RWPE2 (cell line): ENCODE measurements around the gene ACSF3.

Experiments used
- ATAC-seq: fragments of 200-7000 bp; cut with Tn5 transposase; 3 replicates; pipeline ENCODE4 v1.9.1; 2021; ENCODE audit warnings: low read depth
- DNase-seq: peaks from one replicate; pipeline ENCODE4 v3.0.0-alpha.2; 2020; ENCODE audit warnings: low spot score
- H3K27ac ChIP-seq: fragments of 450-650 bp; 2 replicates; pipeline ENCODE4 v1.5.1; 2017; ENCODE audit warnings: mild to moderate bottlenecking; ENCODE audit not compliant: poor library complexity, severe bottlenecking
- H3K27me3 ChIP-seq: fragments of 250-450 bp; sonication (Bioruptor Pico); 2 replicates; pipeline ENCODE4 v1.5.1; 2021; ENCODE audit warnings: mild to moderate bottlenecking, moderate library complexity; ENCODE audit not compliant: insufficient read depth, poor library complexity, severe bottlenecking
- H3K36me3 ChIP-seq: fragments of 250-450 bp; sonication (Bioruptor Pico); 2 replicates; pipeline ENCODE4 v1.5.1; 2020; ENCODE audit warnings: low read depth, mild to moderate bottlenecking, moderate library complexity
- H3K4me1 ChIP-seq: fragments of 250-450 bp; sonication (Bioruptor Pico); 2 replicates; pipeline ENCODE4 v1.5.1; 2021; ENCODE audit warnings: mild to moderate bottlenecking, moderate library complexity; ENCODE audit not compliant: insufficient read depth, poor library complexity, severe bottlenecking
- H3K4me3 ChIP-seq: fragments of 250-450 bp; sonication (Bioruptor Pico); 2 replicates; pipeline ENCODE4 v1.5.1; 2021; ENCODE audit warnings: mild to moderate bottlenecking, moderate library complexity; ENCODE audit not compliant: severe bottlenecking
- H3K9me3 ChIP-seq: fragments of 250-450 bp; sonication (Bioruptor Pico); 2 replicates; pipeline ENCODE4 v1.5.1; 2021; ENCODE audit warnings: mild to moderate bottlenecking, moderate library complexity; ENCODE audit not compliant: severe bottlenecking
- CTCF ChIP-seq: fragments of 450-650 bp; IDR thresholded peaks from one replicate; pipeline ENCODE4 v1.5.1; 2017; ENCODE audit warnings: mild to moderate bottlenecking, moderate library complexity; ENCODE audit not compliant: poor library complexity, severe bottlenecking

Gene ACSF3

GRCh38 chr16:89160977-89161701, 67.5 kb downstream of the ACSF3 start:
- Histone ChIP-seq H3K27ac (no peak overlapping the region), H3K4me1 (no peaks in the 10 kb centered on the region), H3K27me3 (no peaks in the 10 kb centered on the region), H3K4me3 (no peak overlapping the region), H3K9me3 (no peaks in the 10 kb centered on the region), H3K36me3 (no peaks in the 10 kb centered on the region)
- no peak for DNase-seq
- ATAC-seq: no peak
- no peak for TF ChIP-seq CTCF

GRCh38 chr16:89161763-89162713, 68.4 kb downstream of the ACSF3 start:
- Histone ChIP-seq H3K4me1 (no peaks in the 10 kb centered on the region), H3K9me3 (no peaks in the 10 kb centered on the region), H3K4me3 (no peak overlapping the region), H3K36me3 (no peaks in the 10 kb centered on the region), H3K27ac (no peak overlapping the region), H3K27me3 (no peaks in the 10 kb centered on the region)
- DNase-seq: no peak
- ATAC-seq: no peak
- no peak for TF ChIP-seq CTCF

DNA sequence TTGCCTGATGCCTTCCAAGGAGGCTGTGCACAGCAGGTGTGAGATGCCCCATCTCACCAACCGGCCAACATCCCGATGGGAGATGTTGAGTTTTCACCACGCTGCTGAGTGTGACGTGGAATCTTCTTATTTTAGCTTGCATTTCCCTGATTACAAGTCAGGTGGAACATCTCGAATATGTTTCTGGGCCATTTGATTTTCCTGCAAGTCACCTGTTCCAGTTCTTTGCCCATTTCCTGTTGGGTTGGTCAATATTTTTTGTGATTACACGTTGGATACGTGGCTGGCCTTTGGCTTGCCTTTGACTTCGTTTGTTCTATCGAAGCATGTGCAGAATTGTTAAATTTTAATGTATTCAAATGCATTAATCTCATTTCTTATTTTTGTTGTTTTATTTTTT, 69.6 kb downstream of the ACSF3 start:
- ATAC-seq (no peak), DNase-seq (no peak)
- no peaks in the 10 kb centered on the region for H3K4me1 ChIP-seq
- H3K27me3 ChIP-seq: no peaks in the 10 kb centered on the region
- TF ChIP-seq CTCF: no peak
- no peak overlapping the region for H3K27ac ChIP-seq
- H3K9me3 ChIP-seq: no peaks in the 10 kb centered on the region
- no peaks in the 10 kb centered on the region for H3K36me3 ChIP-seq
- no peak overlapping the region for H3K4me3 ChIP-seq

GRCh38 chr16:89164436-89164835, 70.8 kb downstream of the ACSF3 start:
- no peaks in the 10 kb centered on the region for H3K9me3 ChIP-seq
- DNase-seq (no peak), ATAC-seq (no peak)
- TF ChIP-seq CTCF: no peak
- no peak overlapping the region for H3K4me3 ChIP-seq
- H3K36me3 ChIP-seq: no peaks in the 10 kb centered on the region
- H3K27ac ChIP-seq: no peak overlapping the region
- H3K27me3 ChIP-seq: no peaks in the 10 kb centered on the region
- H3K4me1 ChIP-seq: no peaks in the 10 kb centered on the region
